SU-DHL-6 (cell line): ENCODE measurements around the gene PRKN.

Experiments used
- H2AFZ ChIP-seq: fragments of 200-600 bp; sonication (generic); 2 replicates; pipeline ENCODE4 v1.6.1; 2014; ENCODE audit warnings: low read depth, mild to moderate bottlenecking, moderate library complexity, mixed read lengths, antibody characterized with exemption, low read length; ENCODE audit not compliant: severe bottlenecking
- H3F3A ChIP-seq: fragments of 200-600 bp; shearing (Covaris generic); 2 replicates; pipeline ENCODE4 v1.6.0; 2016; ENCODE audit warnings: antibody characterized with exemption, mild to moderate bottlenecking; ENCODE audit not compliant: insufficient read depth
- H3K27ac ChIP-seq: fragments of 200-600 bp; sonication (generic); 2 replicates; pipeline ENCODE4 v1.5.1; 2016; ENCODE audit warnings: low read depth, mild to moderate bottlenecking, low read length, moderate library complexity, mixed read lengths
- H3K27me3 ChIP-seq: fragments of 200-600 bp; sonication (generic), shearing (Covaris generic); 2 replicates; pipeline ENCODE4 v1.6.0; 2014; ENCODE audit warnings: mild to moderate bottlenecking, low read length
- H3K36me3 ChIP-seq: fragments of 200-600 bp; sonication (generic); 2 replicates; pipeline ENCODE4 v1.6.1; 2014; ENCODE audit warnings: mild to moderate bottlenecking, low read length, mixed read lengths
- H3K4me2 ChIP-seq: fragments of 300-600, 200-600 bp; shearing (Covaris generic), sonication (generic); 2 replicates; pipeline ENCODE4 v1.6.0; 2014; ENCODE audit warnings: low read length, low read depth, mild to moderate bottlenecking; ENCODE audit not compliant: poor library complexity, severe bottlenecking
- H3K4me3 ChIP-seq: fragments of 200-600 bp; sonication (generic); 2 replicates; pipeline ENCODE4 v1.5.1; 2014; ENCODE audit warnings: antibody characterized with exemption, low read length, mild to moderate bottlenecking, mixed read lengths; ENCODE audit not compliant: insufficient read depth, poor library complexity, severe bottlenecking
- H3K79me2 ChIP-seq: fragments of 200-600 bp; sonication (generic); 2 replicates; pipeline ENCODE4 v1.6.1; 2014; ENCODE audit warnings: mild to moderate bottlenecking, low read length, moderate library complexity; ENCODE audit not compliant: insufficient read depth
- H3K9ac ChIP-seq: fragments of 200-600 bp; sonication (generic); 2 replicates; pipeline ENCODE4 v1.7.0; 2014; ENCODE audit warnings: mild to moderate bottlenecking, low read length
- H3K9me2 ChIP-seq: fragments of 200-600 bp; sonication (generic); replicated peaks from 2 replicates; pipeline ENCODE4 v1.6.1; 2014; ENCODE audit warnings: low read length; ENCODE audit not compliant: insufficient read depth
- H3K9me3 ChIP-seq: fragments of 200-600 bp; sonication (generic); 2 replicates; pipeline ENCODE4 v1.6.1; 2014; ENCODE audit warnings: low read length, mixed read lengths; ENCODE audit not compliant: insufficient read depth
- H4K20me1 ChIP-seq: fragments of 200-600 bp; sonication (generic); 2 replicates; pipeline ENCODE4 v1.6.1; 2014; ENCODE audit warnings: low read depth, mild to moderate bottlenecking, antibody characterized with exemption, low read length, moderate library complexity, mixed read lengths
- EZH2phosphoT487 ChIP-seq: fragments of 200-600 bp; sonication (generic), shearing (Covaris generic); conservative IDR thresholded peaks from 2 replicates; pipeline ENCODE4 v1.6.1; 2018; ENCODE audit warnings: mild to moderate bottlenecking, antibody characterized with exemption, low read length, moderate library complexity, mixed read lengths
- TF ChIP-seq, protein P1 (sequence below): fragments of 200-600 bp; sonication (generic); IDR thresholded peaks from one replicate; pipeline ENCODE4 v1.5.1; 2017; ENCODE audit warnings: antibody characterized with exemption, mild to moderate bottlenecking, low read length, moderate library complexity; ENCODE audit not compliant: insufficient read depth, poor library complexity, severe bottlenecking

Gene PRKN

DNA sequence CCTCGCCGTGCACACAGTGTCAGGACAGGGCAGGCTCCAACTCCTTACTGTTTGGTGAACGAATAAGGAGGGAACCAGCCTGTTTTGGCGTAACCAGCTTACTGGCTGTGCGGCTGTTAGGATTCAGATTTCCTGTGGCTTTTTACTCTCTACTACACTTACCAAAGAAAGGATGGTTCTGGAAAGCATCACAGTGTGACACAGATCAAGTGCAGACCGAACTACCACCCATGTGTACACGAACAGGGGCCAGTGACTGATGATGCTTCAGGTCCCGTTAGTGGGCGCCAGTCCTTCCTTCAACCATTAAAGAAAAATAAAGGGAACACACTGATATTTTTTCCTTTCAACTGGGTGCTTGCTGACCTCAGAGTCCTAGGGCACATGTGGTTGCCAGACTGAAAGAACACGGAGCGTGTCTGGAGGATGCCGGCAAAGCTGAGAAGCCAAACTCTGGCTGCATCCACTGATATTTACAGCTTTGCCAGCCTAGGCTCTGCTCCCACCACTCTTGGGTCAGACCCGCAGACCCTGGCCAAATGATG is 1101.4 kb downstream of the PRKN start:
- Histone ChIP-seq H3K4me2 (no peak overlapping the region), H3K79me2 (no peaks in the 10 kb centered on the region), H3K9me3 (no peaks in the 10 kb centered on the region), H4K20me1 (no peaks in the 10 kb centered on the region), H3K4me3 (no peak overlapping the region), H3F3A (no peaks in the 10 kb centered on the region), H3K36me3 (no peaks in the 10 kb centered on the region), H2AFZ (no peak overlapping the region), H3K9ac (no peak overlapping the region), H3K9me2 (no peaks in the 10 kb centered on the region), H3K27me3 (no peaks in the 10 kb centered on the region), H3K27ac (no peak overlapping the region)
- TF ChIP-seq, protein P1, sequence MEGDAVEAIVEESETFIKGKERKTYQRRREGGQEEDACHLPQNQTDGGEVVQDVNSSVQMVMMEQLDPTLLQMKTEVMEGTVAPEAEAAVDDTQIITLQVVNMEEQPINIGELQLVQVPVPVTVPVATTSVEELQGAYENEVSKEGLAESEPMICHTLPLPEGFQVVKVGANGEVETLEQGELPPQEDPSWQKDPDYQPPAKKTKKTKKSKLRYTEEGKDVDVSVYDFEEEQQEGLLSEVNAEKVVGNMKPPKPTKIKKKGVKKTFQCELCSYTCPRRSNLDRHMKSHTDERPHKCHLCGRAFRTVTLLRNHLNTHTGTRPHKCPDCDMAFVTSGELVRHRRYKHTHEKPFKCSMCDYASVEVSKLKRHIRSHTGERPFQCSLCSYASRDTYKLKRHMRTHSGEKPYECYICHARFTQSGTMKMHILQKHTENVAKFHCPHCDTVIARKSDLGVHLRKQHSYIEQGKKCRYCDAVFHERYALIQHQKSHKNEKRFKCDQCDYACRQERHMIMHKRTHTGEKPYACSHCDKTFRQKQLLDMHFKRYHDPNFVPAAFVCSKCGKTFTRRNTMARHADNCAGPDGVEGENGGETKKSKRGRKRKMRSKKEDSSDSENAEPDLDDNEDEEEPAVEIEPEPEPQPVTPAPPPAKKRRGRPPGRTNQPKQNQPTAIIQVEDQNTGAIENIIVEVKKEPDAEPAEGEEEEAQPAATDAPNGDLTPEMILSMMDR, result no peak
- TF ChIP-seq EZH2phosphoT487, result no peak

DNA sequence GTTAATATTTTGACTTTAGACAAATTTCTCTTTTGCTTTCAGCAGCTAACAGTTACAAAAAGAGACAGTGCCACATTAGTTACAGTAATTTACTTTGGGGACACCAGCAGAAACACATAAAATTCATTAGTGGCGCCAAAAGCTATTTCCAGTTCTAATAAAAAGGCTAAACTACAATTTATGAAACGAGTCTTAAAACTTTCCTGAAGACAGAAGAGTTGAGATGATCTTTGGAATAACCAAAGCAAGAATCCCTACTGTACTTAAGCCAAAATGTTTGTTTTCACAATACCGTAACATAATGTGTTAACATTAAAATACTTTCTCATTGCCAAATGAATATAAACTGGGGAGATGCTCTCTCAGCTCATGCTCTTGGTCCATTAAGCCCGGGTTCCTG is 1103.5 kb downstream of the PRKN start:
- Histone ChIP-seq H3K36me3 (no peaks in the 10 kb centered on the region), H3F3A (no peaks in the 10 kb centered on the region), H3K9me3 (no peaks in the 10 kb centered on the region), H3K9ac (no peak overlapping the region), H3K27me3 (no peaks in the 10 kb centered on the region), H3K4me2 (no peak overlapping the region), H4K20me1 (no peaks in the 10 kb centered on the region), H3K79me2 (no peaks in the 10 kb centered on the region), H3K4me3 (no peak overlapping the region), H3K9me2 (no peaks in the 10 kb centered on the region), H3K27ac (no peak overlapping the region), H2AFZ (no peak overlapping the region)
- TF ChIP-seq, protein P1, result no peak
- no peak for TF ChIP-seq EZH2phosphoT487

DNA sequence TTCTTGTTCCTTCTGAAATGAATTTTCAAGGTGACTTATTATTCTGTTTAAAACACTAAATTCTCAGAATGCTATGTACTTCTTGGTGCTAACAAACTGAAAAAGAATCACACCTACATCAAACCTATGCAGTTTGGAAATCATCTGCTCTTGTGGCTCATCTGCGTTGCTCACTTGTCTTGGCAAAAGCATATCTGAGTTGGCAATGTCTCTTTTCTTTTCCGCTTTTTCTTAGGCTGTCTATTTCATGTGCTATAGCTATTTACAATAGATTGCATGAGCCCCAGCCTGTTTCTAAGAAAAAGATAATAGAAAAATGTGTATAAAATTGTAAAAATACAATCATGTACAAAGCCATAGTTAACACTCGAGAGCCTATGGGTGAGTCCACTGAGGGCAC is 1104.8 kb downstream of the PRKN start:
- no peaks in the 10 kb centered on the region for H3K36me3 ChIP-seq
- H3K4me2 ChIP-seq, result no peak overlapping the region
- H3K27ac ChIP-seq, result no peak overlapping the region
- no peaks in the 10 kb centered on the region for H3K9me2 ChIP-seq
- no peak overlapping the region for H3K9ac ChIP-seq
- H4K20me1 ChIP-seq, result no peaks in the 10 kb centered on the region
- TF ChIP-seq EZH2phosphoT487, result no peak
- no peaks in the 10 kb centered on the region for H3F3A ChIP-seq
- no peaks in the 10 kb centered on the region for H3K9me3 ChIP-seq
- no peaks in the 10 kb centered on the region for H3K79me2 ChIP-seq
- no peak overlapping the region for H2AFZ ChIP-seq
- H3K27me3 ChIP-seq, result no peaks in the 10 kb centered on the region
- no peak overlapping the region for H3K4me3 ChIP-seq

DNA sequence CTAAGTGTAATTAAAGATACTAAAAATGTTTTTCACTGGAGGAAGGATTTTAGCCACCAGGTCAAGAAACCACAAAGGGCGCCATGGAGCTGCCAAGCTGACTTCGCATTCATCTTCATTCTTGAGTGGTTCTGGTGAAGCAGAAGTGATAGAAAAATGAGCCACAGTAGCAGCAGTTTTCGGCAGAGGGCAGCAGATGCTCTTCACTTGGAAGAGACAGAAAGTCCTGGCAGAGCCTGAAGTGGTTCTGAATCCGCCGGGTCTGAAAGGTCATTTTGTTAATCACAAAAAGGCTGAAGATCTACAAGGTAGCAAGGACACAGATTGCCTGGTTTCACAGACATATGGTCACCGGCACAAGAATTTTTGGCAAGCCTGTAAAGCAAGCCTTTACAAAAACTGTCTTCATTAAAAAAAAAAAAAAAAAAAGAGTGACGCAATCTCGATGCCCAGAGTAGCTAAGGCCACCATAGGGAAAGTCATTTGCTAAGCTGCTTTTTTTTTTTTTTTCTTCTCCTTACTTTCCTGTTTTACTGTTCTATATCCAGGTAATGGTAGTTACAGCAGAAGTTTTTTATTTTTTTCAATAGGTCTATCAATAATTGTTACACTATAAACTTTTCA is 1108.6 kb downstream of the PRKN start:
- no peak overlapping the region for H3K4me2 ChIP-seq

More for the DNA sequence above, 1108.6 kb downstream of the PRKN start:
- no peak overlapping the region for H3K27ac ChIP-seq
- H3F3A ChIP-seq, result no peaks in the 10 kb centered on the region
- H3K79me2 ChIP-seq, result no peaks in the 10 kb centered on the region
- no peak overlapping the region for H3K9ac ChIP-seq
- H3K9me2 ChIP-seq, result no peaks in the 10 kb centered on the region
- TF ChIP-seq, protein P1, result no peak
- TF ChIP-seq EZH2phosphoT487, result no peak
- no peak overlapping the region for H3K4me3 ChIP-seq
- H3K36me3 ChIP-seq, result no peaks in the 10 kb centered on the region
- no peaks in the 10 kb centered on the region for H3K27me3 ChIP-seq
- no peak overlapping the region for H2AFZ ChIP-seq
- H4K20me1 ChIP-seq, result no peaks in the 10 kb centered on the region
- no peaks in the 10 kb centered on the region for H3K9me3 ChIP-seq
